SK-N-SH treated with all-trans-retinoic acid at 6 μM for 48 hours (cell line): ENCODE data around the gene ERGIC1.

ENCODE experiments used
- ARNTL ChIP-seq: fragments of 450-650 bp; formaldehyde crosslinking; IDR thresholded peaks from 2 replicates; pipeline ENCODE4 v1.5.0; 2020; ENCODE audit warnings: low read depth, mild to moderate bottlenecking, moderate library complexity, borderline replicate concordance
- CSRNP3 ChIP-seq: fragments of 250-450 bp; sonication (Bioruptor Pico); IDR thresholded peaks from 2 replicates; pipeline ENCODE4 v1.5.1; 2021; ENCODE audit warnings: mild to moderate bottlenecking, moderate library complexity
- OSR1 ChIP-seq: fragments of 250-450 bp; sonication (Bioruptor Pico); IDR thresholded peaks from 2 replicates; pipeline ENCODE4 v1.8.0; 2022; ENCODE audit warnings: moderate library complexity, mild to moderate bottlenecking, inconsistent platforms
- PATZ1 ChIP-seq: fragments of 250-450 bp; sonication (Bioruptor Pico); IDR thresholded peaks from 2 replicates; pipeline ENCODE4 v1.8.0; 2020; ENCODE audit warnings: mild to moderate bottlenecking, moderate library complexity, borderline replicate concordance
- POU6F1 ChIP-seq: fragments of 250-450 bp; sonication (Bioruptor Pico); IDR thresholded peaks from 2 replicates; pipeline ENCODE4 v1.8.0; 2021; ENCODE audit warnings: low read depth, mild to moderate bottlenecking, moderate library complexity, borderline replicate concordance
- PPARA ChIP-seq: fragments of 250-450 bp; sonication (Bioruptor Pico); IDR thresholded peaks from 2 replicates; pipeline ENCODE4 v1.5.0; 2020; ENCODE audit warnings: mild to moderate bottlenecking, borderline replicate concordance
- SNAI2 ChIP-seq: fragments of 250-450 bp; sonication (Bioruptor Pico); IDR thresholded peaks from 2 replicates; pipeline ENCODE4 v1.5.0; 2020; ENCODE audit warnings: mild to moderate bottlenecking, moderate library complexity
- TCF4 ChIP-seq: fragments of 250-450 bp; sonication (Bioruptor Pico); IDR thresholded peaks from 2 replicates; pipeline ENCODE4 v1.8.0; 2021; ENCODE audit warnings: mild to moderate bottlenecking, moderate library complexity, borderline replicate concordance
- TOX ChIP-seq: fragments of 250-450 bp; sonication (Bioruptor Pico); IDR thresholded peaks from 2 replicates; pipeline ENCODE4 v1.8.0; 2021; ENCODE audit warnings: mild to moderate bottlenecking, moderate library complexity, borderline replicate concordance
- TSHZ2 ChIP-seq: fragments of 250-450 bp; sonication (Bioruptor Pico); IDR thresholded peaks from 2 replicates; pipeline ENCODE4 v1.5.0; 2020; ENCODE audit warnings: mild to moderate bottlenecking, moderate library complexity
- ZFP30 ChIP-seq: fragments of 450-650 bp; formaldehyde crosslinking; IDR thresholded peaks from 2 replicates; pipeline ENCODE4 v1.5.0; 2022; ENCODE audit warnings: mild to moderate bottlenecking, moderate library complexity
- ZNF565 ChIP-seq: fragments of 450-650 bp; formaldehyde crosslinking; conservative IDR thresholded peaks from 2 replicates; pipeline ENCODE4 v1.5.0; 2020; ENCODE audit warnings: low read depth, mild to moderate bottlenecking, moderate library complexity
- ZNF70 ChIP-seq: fragments of 450-650 bp; formaldehyde crosslinking; IDR thresholded peaks from 2 replicates; pipeline ENCODE4 v1.5.0; 2020; ENCODE audit warnings: mild to moderate bottlenecking, moderate library complexity

- TF ChIP-seq TCF4 (CRISPR knock-in tag) = no peak
- TF ChIP-seq POU6F1 = no peak
- TF ChIP-seq PPARA = no peak
- no peak for TF ChIP-seq PATZ1 (CRISPR knock-in tag)
- TF ChIP-seq ARNTL (CRISPR knock-in tag) = no peak
- TF ChIP-seq OSR1 (CRISPR knock-in tag) = no peak
- no peak for TF ChIP-seq CSRNP3 (CRISPR knock-in tag)
- no peak for TF ChIP-seq ZNF565 (CRISPR knock-in tag)
- no peak for TF ChIP-seq ZFP30 (CRISPR knock-in tag)
- no peak for TF ChIP-seq TSHZ2 (CRISPR knock-in tag)
- no peak for TF ChIP-seq SNAI2 (CRISPR knock-in tag)
- TF ChIP-seq TOX (CRISPR knock-in tag) = no peak
- no peak for TF ChIP-seq ZNF70 (CRISPR knock-in tag)
Measured at GRCh38 chr5:172846249-172846648, 12.2 kb downstream of the ERGIC1 start.
